HG03575 (cell line): ENCODE results near the gene CACNA1C.
"Not testable (repeated sequence)": the region's sequence is repeated elsewhere in the genome, so short reads cannot be mapped to it uniquely, and the experiment has no call there.

Source experiments
- ATAC-seq: cut with Tn5 transposase; IDR thresholded peaks from one replicate; pipeline ENCODE4 v1.9.1; 2021; ENCODE audit not compliant: unreplicated experiment, insufficient number of reproducible peaks, low FRiP score; ENCODE audit errors: extremely low read depth

CACNA1C gene

DNA sequence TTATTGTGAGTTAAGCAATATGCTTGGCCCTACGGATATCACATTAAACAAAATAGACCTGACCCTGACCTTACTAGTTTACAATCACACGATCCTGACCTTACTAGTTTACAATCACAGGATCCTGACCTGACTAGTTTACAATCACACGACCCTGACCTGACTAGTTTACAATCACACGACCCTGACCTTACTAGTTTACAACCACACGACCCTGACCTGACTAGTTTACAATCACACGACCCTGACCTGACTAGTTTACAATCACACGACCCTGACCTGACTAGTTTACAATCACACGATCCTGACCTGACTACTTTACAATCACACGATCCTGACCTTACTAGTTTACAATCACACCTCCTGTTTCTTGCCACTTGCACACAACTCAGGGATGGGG is 202.9 kb downstream of the CACNA1C start:
- ATAC-seq: not testable (repeated sequence)

DNA sequence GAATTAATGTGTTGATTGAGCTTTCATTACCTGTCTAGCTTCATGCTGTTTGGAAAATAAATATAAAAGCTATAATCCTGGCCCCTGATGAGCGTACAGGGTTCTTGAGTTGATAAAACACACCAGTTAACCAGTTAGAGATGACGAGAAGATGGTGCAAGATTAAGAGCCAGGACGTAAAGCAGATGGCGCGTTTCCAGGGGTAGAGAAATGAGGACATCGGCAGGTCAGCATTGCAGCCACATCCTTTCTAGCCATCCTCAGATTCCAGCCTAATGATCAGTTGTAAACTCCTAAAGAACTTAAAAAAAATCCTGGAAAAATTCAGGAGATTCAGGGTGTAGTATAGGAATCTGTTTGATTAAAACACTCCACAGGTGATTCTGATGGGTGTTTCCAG is 203.7 kb downstream of the CACNA1C start:
- no peak for ATAC-seq

DNA sequence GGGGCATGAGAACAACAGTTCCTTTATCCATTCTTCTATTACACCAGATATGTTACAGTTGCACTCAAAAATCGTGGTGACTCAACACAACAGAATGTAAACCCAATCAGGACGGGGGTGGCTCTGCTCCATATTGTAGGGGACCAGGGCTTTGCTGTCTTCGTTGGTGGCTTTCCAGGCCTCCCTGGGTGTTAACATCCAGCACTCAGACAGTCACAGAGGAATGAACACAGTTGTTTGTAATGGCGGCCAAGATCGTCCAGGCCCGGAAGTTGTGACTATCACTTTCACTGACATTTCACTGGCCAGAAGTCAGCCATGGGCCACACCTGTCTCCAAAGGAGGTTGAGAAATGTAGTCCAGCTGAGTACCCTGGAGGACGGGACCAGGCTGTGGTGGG is 204.1 kb downstream of the CACNA1C start:
- ATAC-seq: no peak

DNA sequence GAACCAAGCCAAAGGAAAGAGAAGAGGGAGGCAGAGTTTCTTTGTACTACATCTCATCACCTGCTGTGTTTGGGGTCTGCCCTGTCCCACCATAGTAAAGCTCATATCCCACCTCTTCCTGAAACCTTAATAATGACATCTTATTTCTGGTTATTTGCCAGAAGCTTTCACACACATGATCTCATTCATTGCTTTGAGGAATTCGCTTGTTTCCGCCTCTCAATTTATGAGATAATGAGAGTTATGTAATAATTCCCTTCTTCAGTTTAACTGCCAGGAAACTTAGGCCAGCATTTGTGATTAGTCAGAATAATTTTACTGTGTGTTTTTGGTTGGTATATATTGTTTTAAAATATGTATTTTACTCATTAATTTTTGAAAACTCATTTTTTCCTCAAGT is 205.2 kb downstream of the CACNA1C start:
- no peak for ATAC-seq

DNA sequence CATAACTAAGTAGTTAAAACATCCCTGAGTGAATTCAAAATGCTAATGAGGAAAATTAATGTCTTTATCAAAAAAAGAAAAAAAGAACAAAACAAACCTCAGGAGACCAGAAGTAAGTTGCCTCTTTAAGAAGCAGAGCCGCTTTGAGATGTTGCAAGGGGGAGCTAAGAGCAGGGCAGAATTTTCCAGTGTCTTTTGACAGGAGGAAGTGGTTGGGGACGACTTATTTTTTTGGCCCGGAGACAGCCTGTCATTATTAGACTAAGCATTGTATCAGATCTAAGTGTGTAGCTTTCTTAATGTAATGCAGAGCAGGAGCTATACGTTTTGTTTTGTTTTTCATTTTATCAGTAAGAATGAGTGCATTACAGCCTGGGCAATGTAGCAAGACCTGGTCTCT is 206.6 kb downstream of the CACNA1C start:
- no peak for ATAC-seq

DNA sequence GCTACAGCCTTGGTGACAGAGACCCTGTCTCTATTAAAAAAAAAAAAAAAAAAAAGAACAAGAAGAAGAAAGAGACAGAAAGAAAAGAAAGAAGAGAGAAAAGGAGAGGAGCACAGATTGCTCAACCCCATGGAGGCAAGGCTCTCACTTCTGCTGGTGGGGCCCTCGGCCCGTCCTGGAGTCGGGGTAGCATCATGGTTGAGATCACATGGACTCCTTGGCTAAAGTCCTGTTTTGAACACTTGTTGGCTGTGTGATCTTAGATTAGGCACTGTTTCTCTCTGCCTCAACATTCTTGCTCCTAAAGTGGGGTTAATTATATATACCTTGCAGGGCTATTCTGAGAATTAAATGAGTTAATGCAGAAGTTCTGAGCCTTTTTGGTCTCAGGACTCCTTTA is 207.7 kb downstream of the CACNA1C start:
- no peak for ATAC-seq

DNA sequence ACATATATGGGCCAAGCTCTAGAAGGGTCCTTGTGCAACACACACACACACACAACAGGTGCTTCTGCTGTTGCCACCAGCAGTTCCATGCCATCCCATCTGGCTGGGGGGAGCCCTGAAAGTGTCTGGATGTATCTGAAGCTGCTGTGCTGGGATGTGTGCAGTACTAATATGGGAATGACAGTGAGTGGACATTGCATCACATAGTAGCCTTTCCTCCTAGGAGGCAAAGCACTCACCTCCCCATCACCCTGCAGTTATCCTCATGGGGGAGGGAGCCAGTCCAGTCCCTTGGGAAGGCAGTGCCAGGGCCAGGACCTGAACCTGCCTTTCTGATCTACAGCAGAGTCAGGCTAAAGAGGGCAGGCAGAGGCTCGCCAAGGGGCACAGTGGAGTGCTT is 208.9 kb downstream of the CACNA1C start:
- ATAC-seq: no peak

DNA sequence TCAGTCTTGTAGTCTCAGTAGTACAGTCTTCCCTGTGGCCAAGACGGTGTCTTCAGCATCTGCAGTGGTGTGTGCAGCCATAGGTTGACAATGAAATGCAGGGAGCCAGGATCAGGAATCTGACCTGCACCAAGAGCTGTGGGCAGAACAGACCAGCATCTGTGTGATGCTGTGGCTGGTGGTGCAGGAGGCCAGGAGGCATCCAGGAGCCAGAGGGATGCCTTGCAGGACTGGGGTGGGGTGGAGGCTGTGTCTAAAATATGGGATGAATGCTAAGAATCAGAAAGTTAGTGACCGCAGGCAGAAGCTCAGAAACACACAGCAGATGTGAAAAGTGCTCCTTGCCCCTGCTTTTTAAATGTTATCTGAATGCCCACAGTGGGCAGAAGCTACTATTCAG is 209.7 kb downstream of the CACNA1C start:
- no peak for ATAC-seq

DNA sequence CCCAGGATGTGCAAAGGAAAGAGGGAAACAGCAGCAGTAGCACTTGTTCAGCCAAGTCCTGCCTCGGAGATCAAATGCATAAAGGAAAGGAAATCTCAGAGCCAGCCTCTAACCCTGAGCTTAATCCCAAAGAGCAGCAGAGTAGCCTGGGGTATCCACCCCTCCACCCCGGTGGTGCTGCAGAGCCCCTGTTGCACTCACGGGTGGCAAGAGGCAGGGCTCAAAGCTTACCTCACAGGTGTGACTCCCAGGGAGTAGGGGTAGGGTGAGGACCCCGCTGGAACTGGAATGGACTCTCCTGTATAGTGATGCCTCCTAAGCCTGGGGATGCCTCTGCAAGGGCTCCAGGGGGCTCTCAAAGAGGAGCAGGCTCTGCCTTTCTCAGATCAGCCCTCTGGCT is 211.1 kb downstream of the CACNA1C start:
- no peak for ATAC-seq

DNA sequence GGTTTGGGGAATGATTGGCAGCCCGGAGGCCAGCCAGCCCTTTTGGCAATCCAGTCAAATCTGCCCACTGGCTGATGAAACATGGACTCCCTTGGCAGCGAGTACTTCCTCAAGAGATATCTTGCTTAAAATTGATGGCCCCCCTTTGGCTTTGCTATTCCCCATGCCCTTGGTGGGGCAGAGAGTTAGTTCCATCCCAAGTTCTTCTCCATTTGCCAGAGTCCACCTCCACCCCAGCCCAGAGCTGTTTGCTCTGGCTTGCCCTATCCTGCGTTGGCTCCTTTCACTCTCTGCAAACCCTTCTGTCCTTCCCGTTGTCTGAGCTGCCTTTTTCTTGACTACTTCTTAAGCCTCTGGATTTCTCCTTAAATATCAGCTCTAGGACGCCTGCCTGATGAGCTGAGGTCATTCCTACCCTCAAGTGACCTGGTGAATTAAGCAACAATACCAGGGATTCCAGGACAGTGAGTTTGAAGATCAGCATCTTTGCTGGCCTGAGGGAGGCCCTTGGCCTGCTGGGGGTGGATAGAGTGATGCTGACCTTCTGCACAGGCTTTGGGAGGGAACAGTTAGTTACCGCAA is 212.0 kb downstream of the CACNA1C start:
- ATAC-seq: no peak

DNA sequence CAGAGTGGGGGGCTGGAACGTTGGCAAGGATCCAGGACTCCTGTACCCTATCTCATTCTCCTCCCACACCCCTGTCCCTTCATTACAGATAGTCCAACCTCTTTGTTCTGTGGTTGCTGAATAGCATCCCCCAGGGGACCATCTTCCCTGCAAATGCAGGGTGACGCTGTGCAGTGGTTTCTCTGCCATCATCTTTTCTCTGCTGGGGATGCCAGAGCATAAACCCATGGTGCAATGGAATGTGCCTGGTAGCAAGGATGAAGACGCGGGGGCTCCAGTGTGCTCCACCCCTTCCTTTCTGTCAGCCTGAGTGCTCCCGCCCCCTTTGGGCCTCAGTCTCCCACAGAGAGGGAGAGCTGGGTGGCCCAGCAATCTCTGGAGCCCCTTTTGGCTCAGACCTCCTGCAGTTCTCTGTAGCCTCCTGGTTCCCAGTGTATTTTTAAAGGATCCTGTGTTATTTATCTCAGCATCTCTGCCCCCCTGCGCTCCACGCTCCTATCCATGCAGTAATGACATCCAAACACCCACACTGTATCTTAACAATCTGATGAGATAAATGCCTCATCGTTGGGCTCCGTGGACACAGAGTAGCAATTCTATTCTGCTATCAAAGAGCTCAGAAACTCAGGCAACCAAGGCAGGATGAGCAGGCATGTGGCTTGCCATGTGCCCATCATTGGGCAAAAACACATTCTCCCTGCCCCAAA is 212.8 kb downstream of the CACNA1C start:
- ATAC-seq: no peak

DNA sequence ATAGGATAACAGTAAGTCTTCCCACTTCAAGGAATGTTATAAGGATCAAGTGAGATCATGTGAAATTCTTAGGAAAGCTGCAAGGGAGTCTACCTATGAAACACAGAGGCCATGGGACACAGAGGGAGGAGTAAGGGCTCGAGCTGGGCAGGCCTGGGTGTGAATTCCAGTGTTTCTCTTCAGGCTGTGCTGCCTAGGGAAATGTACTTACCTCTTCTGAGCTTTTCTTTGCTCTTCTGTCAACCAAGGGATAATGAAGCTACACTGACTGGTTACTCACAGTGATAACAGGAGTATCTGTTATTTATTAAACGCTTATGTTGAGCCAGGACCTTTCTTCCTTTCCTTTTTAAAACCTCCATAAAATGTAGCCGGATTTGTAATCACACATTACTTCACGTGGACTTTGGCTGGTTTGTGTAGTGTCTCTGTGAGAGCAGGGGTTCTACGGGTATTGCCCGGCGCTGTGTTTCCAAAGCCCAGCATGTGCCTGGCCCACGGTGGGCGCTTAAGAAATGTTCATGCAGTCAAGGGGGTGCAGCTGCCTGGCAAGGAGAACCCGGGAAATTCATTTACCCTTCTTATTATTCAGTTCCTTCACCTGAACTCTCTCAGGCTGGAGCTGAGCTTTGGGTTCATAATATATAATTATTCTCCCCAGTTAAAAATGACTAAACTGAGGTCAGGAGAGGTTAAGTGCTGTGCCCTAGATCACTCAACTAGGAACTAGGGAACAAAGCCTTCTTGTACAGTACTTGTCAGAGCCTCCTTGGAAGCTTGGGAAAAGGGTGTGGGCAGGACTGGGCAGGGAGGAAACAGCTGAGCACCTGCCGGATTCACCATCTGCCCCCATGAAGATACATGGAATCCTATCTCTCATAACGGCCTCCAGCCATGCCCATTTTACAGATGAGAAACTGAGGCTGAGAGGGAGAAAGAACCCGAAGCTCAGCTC is 214.2 kb downstream of the CACNA1C start:
- ATAC-seq: no peak

DNA sequence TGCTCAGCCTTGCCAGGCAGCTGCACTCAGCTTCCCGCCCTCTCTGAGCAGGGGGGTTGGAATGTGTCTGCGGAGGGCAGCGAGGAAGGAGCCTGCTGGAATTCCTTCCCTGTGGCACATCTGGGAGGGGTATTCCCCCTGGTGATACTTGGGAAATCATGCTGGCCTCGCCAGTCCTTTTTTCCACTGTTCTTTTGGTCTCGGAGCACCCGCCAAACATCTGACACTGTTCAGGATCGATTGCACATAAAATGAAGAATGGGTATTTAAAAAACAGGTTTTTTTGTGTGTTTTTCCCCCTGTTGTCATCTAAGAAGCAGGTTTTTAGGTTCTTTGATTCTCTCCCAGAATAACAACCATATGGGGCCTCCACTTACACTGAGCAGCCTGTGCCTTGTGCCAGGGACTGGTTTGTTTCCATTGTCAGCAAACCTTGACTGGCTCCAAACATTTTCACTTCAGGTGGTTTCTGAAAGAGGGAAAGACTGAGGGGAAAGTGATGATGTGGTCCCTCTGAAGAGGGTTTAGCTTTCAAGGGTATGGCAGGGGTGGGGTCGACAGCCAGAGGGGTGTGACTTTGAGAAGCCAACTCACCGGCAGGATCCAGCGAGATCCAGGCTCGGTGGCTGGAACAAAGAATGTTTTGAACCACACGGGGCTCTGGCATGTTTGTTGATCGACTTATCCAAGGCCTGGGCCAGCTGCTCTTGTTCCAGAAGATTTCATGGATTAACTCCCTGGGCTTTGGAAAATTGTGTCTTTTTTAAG is 215.1 kb downstream of the CACNA1C start:
- no peak for ATAC-seq

DNA sequence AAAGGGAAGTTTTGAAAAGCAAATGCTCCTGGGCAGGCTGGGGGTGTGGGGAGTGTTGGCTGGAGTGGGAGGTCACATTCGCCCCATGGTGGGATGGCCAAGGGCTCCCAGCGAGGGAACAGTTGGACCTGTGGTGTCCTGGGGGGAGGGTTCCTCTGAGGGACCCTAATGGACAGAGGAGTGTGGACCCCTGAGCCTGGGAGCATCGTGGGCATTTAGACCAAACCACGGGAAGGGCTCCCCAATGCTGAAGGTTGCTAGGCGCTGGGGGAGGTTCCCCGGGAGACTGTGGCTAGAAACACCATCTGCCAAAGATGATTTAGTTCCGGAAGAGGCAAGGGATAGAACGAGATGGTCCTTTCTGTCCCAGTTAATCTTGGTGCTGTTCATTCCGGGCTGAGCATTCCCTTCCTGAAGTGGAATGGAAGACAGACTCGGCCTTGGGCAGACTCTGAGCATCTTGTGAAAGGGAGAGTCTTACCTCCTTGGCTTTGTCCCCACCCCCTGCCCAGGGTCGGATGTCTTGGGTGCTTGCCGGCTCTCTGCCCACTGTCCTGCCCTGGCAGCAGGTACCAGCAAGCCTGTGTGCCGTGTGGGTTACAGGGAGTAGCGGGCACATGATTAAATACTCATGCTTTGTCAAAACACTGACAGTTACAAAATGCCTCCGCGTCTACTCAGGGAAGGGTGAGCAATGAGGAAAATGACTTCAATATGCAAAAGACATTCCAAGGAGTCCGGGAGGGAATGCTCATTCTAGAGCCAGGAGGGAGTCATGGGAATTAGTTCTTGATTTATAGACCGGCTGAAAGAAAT is 215.9 kb downstream of the CACNA1C start:
- no peak for ATAC-seq

DNA sequence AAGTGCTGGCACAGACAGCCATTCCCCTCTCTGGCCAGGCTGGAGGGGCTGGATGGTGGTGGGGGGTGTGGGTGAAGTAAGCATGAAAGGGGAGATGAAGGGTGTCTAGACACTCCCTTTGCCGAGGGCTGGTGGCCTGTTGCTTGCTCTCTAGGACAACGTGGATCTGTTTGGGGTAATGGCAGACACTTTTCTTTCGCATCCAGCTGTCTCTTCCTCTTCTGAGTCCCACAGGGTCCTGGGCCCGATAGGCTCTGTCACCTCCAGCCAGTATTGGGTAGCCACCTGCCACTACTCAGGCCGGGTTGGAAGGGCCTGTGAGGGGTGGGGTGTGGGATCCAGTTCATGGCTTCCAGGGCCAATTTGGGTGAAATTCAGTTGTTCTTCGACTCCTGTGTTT is 218.1 kb downstream of the CACNA1C start:
- no peak for ATAC-seq

DNA sequence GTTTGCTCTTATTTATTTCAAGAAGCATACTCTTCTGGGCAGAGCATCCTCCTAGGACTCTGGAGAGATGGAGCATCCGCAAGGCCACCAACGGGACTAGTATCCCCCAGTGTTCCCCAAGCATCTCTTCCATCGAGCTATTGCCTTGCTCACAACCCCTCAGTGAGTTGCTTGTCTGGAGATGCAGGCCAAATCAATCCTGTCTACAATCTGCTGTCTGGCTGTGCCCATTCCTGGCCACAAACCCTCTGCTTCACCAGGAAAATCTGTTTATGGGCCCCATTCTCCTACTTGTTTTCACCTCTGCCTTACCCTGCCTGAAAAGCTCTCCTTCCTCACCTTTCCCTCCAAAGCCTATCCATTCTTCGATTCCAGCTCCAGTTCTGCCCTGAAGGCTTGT is 219.2 kb downstream of the CACNA1C start:
- no peak for ATAC-seq

DNA sequence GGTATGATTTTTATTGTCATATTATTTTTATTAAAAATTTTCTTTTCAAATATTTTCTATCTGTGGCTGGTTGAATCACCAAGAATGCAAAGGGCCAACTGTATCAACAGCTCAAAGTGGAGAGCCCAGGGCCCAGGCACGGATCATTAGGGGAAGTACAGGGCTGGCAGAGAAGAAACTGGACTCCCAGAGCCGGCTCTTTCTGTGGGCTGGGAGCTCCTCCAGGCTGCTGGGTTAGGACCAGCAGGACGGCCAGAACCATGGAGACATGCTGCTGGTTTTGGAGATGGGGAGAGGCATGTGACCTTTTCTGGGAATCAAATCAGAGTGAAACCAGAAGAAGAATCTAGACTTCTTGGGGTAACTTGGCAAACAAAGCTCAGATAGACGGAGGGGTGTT is 220.5 kb downstream of the CACNA1C start:
- no peak for ATAC-seq

DNA sequence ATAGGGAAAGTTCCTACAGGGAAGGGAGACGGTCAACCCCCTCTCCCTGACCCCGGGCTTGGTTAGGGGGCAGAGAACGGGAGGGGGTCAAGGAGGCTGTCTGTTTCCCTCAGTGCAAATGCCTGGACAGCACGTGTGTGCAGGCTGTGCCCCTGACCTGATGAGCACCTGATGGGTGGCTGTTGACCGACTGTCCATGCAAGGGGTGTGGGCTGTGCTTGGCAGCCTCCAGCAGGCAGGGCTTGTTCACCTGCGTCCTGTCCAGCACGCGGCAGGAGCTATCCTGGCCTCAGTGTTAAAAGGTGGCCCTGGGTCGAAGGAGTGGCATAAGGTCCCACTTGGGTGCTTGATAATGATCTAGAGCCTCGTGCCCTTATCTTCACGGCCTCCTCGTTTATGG is 221.0 kb downstream of the CACNA1C start:
- ATAC-seq: no peak

DNA sequence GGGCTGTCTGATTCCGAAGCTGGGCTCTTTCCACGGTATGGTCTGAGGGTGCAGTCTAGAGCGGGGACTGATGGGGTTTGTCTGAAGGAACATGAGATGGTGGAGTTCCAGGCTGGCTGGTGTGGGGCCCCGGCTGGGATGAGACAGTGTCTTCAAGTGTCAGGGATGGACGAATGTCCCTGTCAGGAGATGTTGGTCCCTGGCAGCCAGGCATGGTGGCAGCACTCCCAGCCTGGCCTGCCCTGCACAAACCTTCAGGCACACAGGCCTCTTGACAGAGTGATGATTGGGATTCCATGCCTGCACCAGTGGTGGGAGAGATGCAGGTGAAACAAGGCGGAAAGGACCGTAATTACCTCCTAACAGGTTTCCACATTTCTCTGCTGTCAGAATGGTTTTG is 221.9 kb downstream of the CACNA1C start:
- ATAC-seq: no peak
